DND-41 (cell line): ENCODE measurements around the gene IDH3B.

Experiments
- ATAC-seq: fragments of 200-7000 bp; cut with Tn5 transposase; 3 replicates; pipeline ENCODE4 v1.9.1; 2021; ENCODE audit warnings: low read depth; ENCODE audit not compliant: insufficient read depth
- DNase-seq: peaks from one replicate; pipeline ENCODE4 v3.0.0-alpha.2; 2020
- H2AFZ ChIP-seq: 2 replicates; pipeline ENCODE4 v1.6.0; 2012; ENCODE audit warnings: low read depth, low read length
- H3K27ac ChIP-seq: 2 replicates; pipeline ENCODE4 v1.5.1; 2012; ENCODE audit warnings: low read length, inconsistent platforms
- H3K27me3 ChIP-seq: fragments of 200-600 bp; sonication (generic); 2 replicates; pipeline ENCODE4 v1.6.0; 2012; ENCODE audit warnings: low read length, mild to moderate bottlenecking, inconsistent platforms; ENCODE audit not compliant: insufficient read depth, poor library complexity
- H3K36me3 ChIP-seq: 2 replicates; pipeline ENCODE4 v1.5.1; 2012; ENCODE audit warnings: low read length, inconsistent platforms; ENCODE audit not compliant: insufficient read depth
- H3K4me1 ChIP-seq: 2 replicates; pipeline ENCODE4 v1.5.1; 2012; ENCODE audit warnings: mild to moderate bottlenecking, low read length; ENCODE audit not compliant: insufficient read depth
- H3K4me2 ChIP-seq: 2 replicates; pipeline ENCODE4 v1.6.0; 2012; ENCODE audit warnings: mild to moderate bottlenecking, moderate library complexity, low read length, inconsistent platforms; ENCODE audit not compliant: insufficient read depth
- H3K4me3 ChIP-seq, 2 experiments: fragments of 200-600 bp in 1 of 2; shearing (Covaris generic) in 1 of 2; 2 replicates each; pipeline ENCODE4 v1.5.1; 2012 to 2016; ENCODE audit warnings: inconsistent platforms in 2 of 2, low read length in 2 of 2, mild to moderate bottlenecking in 2 of 2, low read depth in 1 of 2, moderate library complexity in 1 of 2
- H3K79me2 ChIP-seq: 2 replicates; pipeline ENCODE4 v1.6.0; 2012; ENCODE audit warnings: low read length, inconsistent platforms; ENCODE audit not compliant: insufficient read depth
- H3K9ac ChIP-seq: 2 replicates; pipeline ENCODE4 v1.6.0; 2012; ENCODE audit warnings: low read depth, mild to moderate bottlenecking, inconsistent platforms, low read length, moderate library complexity
- H3K9me3 ChIP-seq: 2 replicates; pipeline ENCODE4 v1.5.1; 2012; ENCODE audit warnings: low read length, moderate library complexity, mild to moderate bottlenecking, inconsistent platforms; ENCODE audit not compliant: insufficient read depth, severe bottlenecking
- H4K20me1 ChIP-seq: 2 replicates; pipeline ENCODE4 v1.6.0; 2012; ENCODE audit warnings: low read length; ENCODE audit not compliant: insufficient read depth
- CTCF ChIP-seq: IDR thresholded peaks from 2 replicates; pipeline ENCODE4 v1.5.1; 2012; ENCODE audit warnings: borderline replicate concordance, low read length, moderate library complexity, mild to moderate bottlenecking; ENCODE audit not compliant: poor library complexity, severe bottlenecking; ENCODE audit errors: extremely low read depth
- EZH2 ChIP-seq: IDR thresholded peaks from 3 replicates; pipeline ENCODE4 v1.6.1; 2012; ENCODE audit warnings: borderline replicate concordance, low read depth, mild to moderate bottlenecking, moderate library complexity, low read length, inconsistent platforms; ENCODE audit not compliant: severe bottlenecking

Gene IDH3B

GRCh38 chr20:2663887-2664719, at the start of gene IDH3B:
Gene IDH3B (minus strand): TSS chr20:2664216. CDS start chr20:2664188, 28 bp downstream.
- Histone ChIP-seq H3K4me2 (peak within 1 kb of the TSS; percentile 98), H3K9me3 (no peaks in the 10 kb centered on the region), H3K27me3 (peaks cover 2% of the 10 kb centered on the region), H3K79me2 (peaks cover 31% of the 10 kb centered on the region), H3K4me1 (peaks cover 29% of the 10 kb centered on the region), H3K36me3 (peaks cover 39% of the 10 kb centered on the region), H2AFZ (peak within 1 kb of the TSS; percentile 81), H3K9ac (peak within 1 kb of the TSS; percentile 63), H4K20me1 (peaks cover 26% of the 10 kb centered on the region), H3K4me3 (peak within 1 kb of the TSS; percentile 42 to 88), H3K27ac (peak within 1 kb of the TSS; percentile 88)
- ATAC-seq (peak; percentile 95), DNase-seq (peak; percentile 94)
- TF ChIP-seq EZH2 (no peak), CTCF (no peak)

GRCh38 chr20:2713285-2713684, 49.3 kb upstream of the IDH3B start:
- TF ChIP-seq CTCF = peak; percentile 56
- no peak for TF ChIP-seq EZH2
- no peaks in the 10 kb centered on the region for H3K4me1 ChIP-seq
- H3K9me3 ChIP-seq = peaks cover 2% of the 10 kb centered on the region
- H2AFZ ChIP-seq = no peak overlapping the region
- DNase-seq (no peak), ATAC-seq (no peak)
- no peaks in the 10 kb centered on the region for H3K79me2 ChIP-seq
- H3K4me3 ChIP-seq = no peak overlapping the region
- H3K27me3 ChIP-seq = peaks cover 26% of the 10 kb centered on the region
- H4K20me1 ChIP-seq = no peaks in the 10 kb centered on the region
- no peak overlapping the region for H3K27ac ChIP-seq
- no peak overlapping the region for H3K4me2 ChIP-seq
- no peak overlapping the region for H3K9ac ChIP-seq
- H3K36me3 ChIP-seq = no peaks in the 10 kb centered on the region

- no peaks in the 10 kb centered on the region for H3K4me1 ChIP-seq
- H3K79me2 ChIP-seq = no peaks in the 10 kb centered on the region
- no peak overlapping the region for H3K27ac ChIP-seq
- H3K9ac ChIP-seq = no peak overlapping the region
- H3K4me3 ChIP-seq = no peak overlapping the region
- ATAC-seq (no peak), DNase-seq (no peak)
- peaks cover 4% of the 10 kb centered on the region; the same call in 1 of the 2 replicates for H4K20me1 ChIP-seq
- no peak overlapping the region for H3K4me2 ChIP-seq
- no peaks in the 10 kb centered on the region for H3K36me3 ChIP-seq
- TF ChIP-seq CTCF (no peak), EZH2 (no peak)
- H3K9me3 ChIP-seq = no peaks in the 10 kb centered on the region
- H3K27me3 ChIP-seq = peaks cover 45% of the 10 kb centered on the region
- no peak overlapping the region for H2AFZ ChIP-seq
These were observed 45.4 kb upstream of the IDH3B start for GRCh38 chr20:2709205-2709981.
